ENCODE results near the gene ZNF100.

Gene ZNF100

GRCh38 chr19:21691661-21692060, 75.7 kb downstream of the ZNF100 start:
- H3K18ac ChIP-seq (ENCODE audit: low read length): no peak overlapping the region
- H3K79me1 ChIP-seq (ENCODE audit: low read length): no peaks in the 10 kb centered on the region
- no peak overlapping the region for H4K8ac ChIP-seq (ENCODE audit: low read depth, low read length)
- DNase-seq: no peak
- no peak overlapping the region for H3K27ac ChIP-seq (ENCODE audit: low read depth, low read length)
- H3K9ac ChIP-seq (ENCODE audit: low read length): no peak overlapping the region
- H3K36me3 ChIP-seq (ENCODE audit: control insufficient read depth, insufficient read depth, low read length): no peaks in the 10 kb centered on the region
- no CpG with 5 or more reads among the region's 1 CpG for WGBS (ENCODE audit: extremely low coverage, insufficient coverage, low lambda C conversion rate)
- H3K4me2 ChIP-seq (ENCODE audit: low read length): no peak overlapping the region
- H4K5ac ChIP-seq (ENCODE audit: low read length): no peak overlapping the region
- H2AK5ac ChIP-seq (ENCODE audit: low read length): no peak overlapping the region
- H2BK15ac ChIP-seq (replicated peaks; ENCODE audit: low read depth): no peak overlapping the region
- no peak overlapping the region for H2BK120ac ChIP-seq (ENCODE audit: low read depth, low read length)
- H3K23ac ChIP-seq (ENCODE audit: low read length): no peak overlapping the region
- no peak overlapping the region for H3K56ac ChIP-seq (ENCODE audit: low read length)
- no peaks in the 10 kb centered on the region for H3K4me1 ChIP-seq (ENCODE audit: control insufficient read depth, low read depth, low read length)
- H3K4ac ChIP-seq (ENCODE audit: low read depth, low read length): no peak overlapping the region
- H3K4me3 ChIP-seq (ENCODE audit: low read length): no peak overlapping the region
- H3K27me3 ChIP-seq (ENCODE audit: insufficient read depth, low read length, poor library complexity): no peaks in the 10 kb centered on the region
- H3K79me2 ChIP-seq (ENCODE audit: control insufficient read depth, insufficient read depth, low read length): no peaks in the 10 kb centered on the region
- no peak overlapping the region for H2BK5ac ChIP-seq (ENCODE audit: low read length)

- Histone ChIP-seq H3K79me1 (ENCODE audit: low read length) (no peaks in the 10 kb centered on the region), H4K8ac (ENCODE audit: low read depth, low read length) (no peak overlapping the region), H2BK120ac (ENCODE audit: low read depth, low read length) (no peak overlapping the region), H3K27me3 (ENCODE audit: insufficient read depth, low read length, poor library complexity) (no peaks in the 10 kb centered on the region), H3K18ac (ENCODE audit: low read length) (no peak overlapping the region), H3K56ac (ENCODE audit: low read length) (no peak overlapping the region), H3K4me3 (ENCODE audit: low read length) (no peak overlapping the region), H2AK5ac (ENCODE audit: low read length) (no peak overlapping the region), H2BK15ac (replicated peaks; ENCODE audit: low read depth) (no peak overlapping the region), H4K5ac (ENCODE audit: low read length) (no peak overlapping the region), H2BK5ac (ENCODE audit: low read length) (no peak overlapping the region), H3K9ac (ENCODE audit: low read length) (no peak overlapping the region), H3K4ac (ENCODE audit: low read depth, low read length) (no peak overlapping the region), H3K4me2 (ENCODE audit: low read length) (no peak overlapping the region), H3K79me2 (ENCODE audit: control insufficient read depth, insufficient read depth, low read length) (no peaks in the 10 kb centered on the region), H3K4me1 (ENCODE audit: control insufficient read depth, low read depth, low read length) (no peaks in the 10 kb centered on the region), H3K27ac (ENCODE audit: low read depth, low read length) (no peak overlapping the region), H3K23ac (ENCODE audit: low read length) (no peak overlapping the region), H3K36me3 (ENCODE audit: control insufficient read depth, insufficient read depth, low read length) (no peaks in the 10 kb centered on the region)
- no CpG with 5 or more reads among the region's 3 CpGs for WGBS (ENCODE audit: extremely low coverage, insufficient coverage, low lambda C conversion rate)
- no peak for DNase-seq
Observed at GRCh38 chr19:21688464-21688863, 78.9 kb downstream of the ZNF100 start.

GRCh38 chr19:21680671-21681070, 86.7 kb downstream of the ZNF100 start:
- H3K9ac ChIP-seq (ENCODE audit: low read length): no peak overlapping the region
- no peak overlapping the region for H3K4ac ChIP-seq (ENCODE audit: low read depth, low read length)
- no peaks in the 10 kb centered on the region for H3K79me2 ChIP-seq (ENCODE audit: control insufficient read depth, insufficient read depth, low read length)
- H3K36me3 ChIP-seq (ENCODE audit: control insufficient read depth, insufficient read depth, low read length): no peaks in the 10 kb centered on the region
- no peak overlapping the region for H3K27ac ChIP-seq (ENCODE audit: low read depth, low read length)
- H3K79me1 ChIP-seq (ENCODE audit: low read length): no peaks in the 10 kb centered on the region
- no peak overlapping the region for H2BK120ac ChIP-seq (ENCODE audit: low read depth, low read length)
- H3K4me1 ChIP-seq (ENCODE audit: control insufficient read depth, low read depth, low read length): no peaks in the 10 kb centered on the region
- H3K23ac ChIP-seq (ENCODE audit: low read length): no peak overlapping the region
- no peak overlapping the region for H3K18ac ChIP-seq (ENCODE audit: low read length)
- no peak overlapping the region for H3K4me2 ChIP-seq (ENCODE audit: low read length)
- H4K8ac ChIP-seq (ENCODE audit: low read depth, low read length): no peak overlapping the region
- no peaks in the 10 kb centered on the region for H3K27me3 ChIP-seq (ENCODE audit: insufficient read depth, low read length, poor library complexity)
- H2BK15ac ChIP-seq (replicated peaks; ENCODE audit: low read depth): no peak overlapping the region
- no peak for DNase-seq
- no peak overlapping the region for H2BK5ac ChIP-seq (ENCODE audit: low read length)
- H4K5ac ChIP-seq (ENCODE audit: low read length): no peak overlapping the region
- WGBS (ENCODE audit: extremely low coverage, insufficient coverage, low lambda C conversion rate): no CpG with 5 or more reads among the region's 3 CpGs
- H3K56ac ChIP-seq (ENCODE audit: low read length): no peak overlapping the region
- no peak overlapping the region for H3K4me3 ChIP-seq (ENCODE audit: low read length)
- no peak overlapping the region for H2AK5ac ChIP-seq (ENCODE audit: low read length)

- Histone ChIP-seq H2AK5ac (ENCODE audit: low read length) (no peak overlapping the region), H2BK120ac (ENCODE audit: low read depth, low read length) (no peak overlapping the region), H3K79me2 (ENCODE audit: control insufficient read depth, insufficient read depth, low read length) (no peaks in the 10 kb centered on the region), H3K36me3 (ENCODE audit: control insufficient read depth, insufficient read depth, low read length) (no peaks in the 10 kb centered on the region), H3K4me1 (ENCODE audit: control insufficient read depth, low read depth, low read length) (no peaks in the 10 kb centered on the region), H3K18ac (ENCODE audit: low read length) (no peak overlapping the region), H2BK15ac (replicated peaks; ENCODE audit: low read depth) (no peak overlapping the region), H3K4me3 (ENCODE audit: low read length) (no peak overlapping the region), H2BK5ac (ENCODE audit: low read length) (no peak overlapping the region), H4K8ac (ENCODE audit: low read depth, low read length) (no peak overlapping the region), H3K4ac (ENCODE audit: low read depth, low read length) (no peak overlapping the region), H4K5ac (ENCODE audit: low read length) (no peak overlapping the region), H3K9ac (ENCODE audit: low read length) (no peak overlapping the region), H3K4me2 (ENCODE audit: low read length) (no peak overlapping the region), H3K56ac (ENCODE audit: low read length) (no peak overlapping the region), H3K27ac (ENCODE audit: low read depth, low read length) (no peak overlapping the region), H3K27me3 (ENCODE audit: insufficient read depth, low read length, poor library complexity) (no peaks in the 10 kb centered on the region), H3K79me1 (ENCODE audit: low read length) (no peaks in the 10 kb centered on the region), H3K23ac (ENCODE audit: low read length) (no peak overlapping the region)
- WGBS (ENCODE audit: extremely low coverage, insufficient coverage, low lambda C conversion rate): no CpG with 5 or more reads among the region's 5 CpGs
- DNase-seq: no peak
Observed at GRCh38 chr19:21680026-21680425, 87.4 kb downstream of the ZNF100 start.

DNA sequence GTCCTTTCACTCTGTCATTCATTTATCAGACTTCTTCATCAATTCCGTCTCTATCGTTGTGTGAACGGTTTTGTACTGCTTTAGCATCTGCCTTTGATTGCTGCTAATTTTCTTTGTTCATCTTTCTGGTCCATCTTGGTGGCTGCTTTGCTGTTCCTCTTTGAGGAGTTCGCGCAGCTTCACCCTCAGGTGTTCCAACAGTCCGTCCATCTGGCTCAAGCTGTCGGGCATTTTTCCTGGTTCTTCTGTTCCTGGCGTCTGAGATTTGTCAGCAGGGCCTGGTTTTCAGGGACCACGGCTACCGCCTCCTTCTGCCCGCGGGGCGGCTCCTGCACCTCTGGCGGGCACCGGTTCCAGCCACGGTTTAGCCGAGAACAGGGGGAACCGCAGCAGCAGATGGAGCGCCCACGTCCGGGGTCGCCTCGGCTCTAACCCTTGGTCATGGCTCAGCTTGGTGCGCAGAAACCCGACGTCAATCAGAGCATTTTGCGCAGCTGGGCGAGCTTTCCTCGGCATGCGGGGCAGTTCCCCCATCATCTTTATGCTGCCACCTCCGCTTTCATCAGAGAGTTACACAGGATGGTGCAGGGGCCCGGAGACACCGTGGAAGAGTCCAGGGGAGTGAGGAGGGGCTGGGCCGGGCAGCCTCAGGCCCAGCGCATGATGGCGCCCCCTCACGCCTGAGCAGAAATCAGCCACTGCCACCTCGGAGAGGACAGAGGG, 89.5 kb downstream of the ZNF100 start:
- H3K4me2 ChIP-seq (ENCODE audit: low read length): no peak overlapping the region
- no peak overlapping the region for H3K18ac ChIP-seq (ENCODE audit: low read length)
- no peak overlapping the region for H2AK5ac ChIP-seq (ENCODE audit: low read length)
- no peak overlapping the region for H2BK15ac ChIP-seq (replicated peaks; ENCODE audit: low read depth)
- H3K27ac ChIP-seq (ENCODE audit: low read depth, low read length): no peak overlapping the region
- H3K36me3 ChIP-seq (ENCODE audit: control insufficient read depth, insufficient read depth, low read length): no peaks in the 10 kb centered on the region
- H2BK5ac ChIP-seq (ENCODE audit: low read length): no peak overlapping the region
- H3K23ac ChIP-seq (ENCODE audit: low read length): no peak overlapping the region
- no peak for DNase-seq
- no peaks in the 10 kb centered on the region for H3K4me1 ChIP-seq (ENCODE audit: control insufficient read depth, low read depth, low read length)
- no CpG with 5 or more reads among the region's 38 CpGs for WGBS (ENCODE audit: extremely low coverage, insufficient coverage, low lambda C conversion rate)
- no peak overlapping the region for H3K4ac ChIP-seq (ENCODE audit: low read depth, low read length)
- H3K9ac ChIP-seq (ENCODE audit: low read length): no peak overlapping the region
- no peak overlapping the region for H3K4me3 ChIP-seq (ENCODE audit: low read length)
- H2BK120ac ChIP-seq (ENCODE audit: low read depth, low read length): no peak overlapping the region
- H3K27me3 ChIP-seq (ENCODE audit: insufficient read depth, low read length, poor library complexity): no peaks in the 10 kb centered on the region
- no peak overlapping the region for H4K5ac ChIP-seq (ENCODE audit: low read length)
- no peak overlapping the region for H4K8ac ChIP-seq (ENCODE audit: low read depth, low read length)
- H3K79me1 ChIP-seq (ENCODE audit: low read length): no peaks in the 10 kb centered on the region
- H3K56ac ChIP-seq (ENCODE audit: low read length): no peak overlapping the region
- H3K79me2 ChIP-seq (ENCODE audit: control insufficient read depth, insufficient read depth, low read length): no peaks in the 10 kb centered on the region

- no peaks in the 10 kb centered on the region for H3K79me1 ChIP-seq (ENCODE audit: low read length)
- H3K23ac ChIP-seq (ENCODE audit: low read length): no peak overlapping the region
- no peak overlapping the region for H3K4me3 ChIP-seq (ENCODE audit: low read length)
- no peak overlapping the region for H3K9ac ChIP-seq (ENCODE audit: low read length)
- H3K4ac ChIP-seq (ENCODE audit: low read depth, low read length): no peak overlapping the region
- no peak overlapping the region for H2AK5ac ChIP-seq (ENCODE audit: low read length)
- H3K79me2 ChIP-seq (ENCODE audit: control insufficient read depth, insufficient read depth, low read length): no peaks in the 10 kb centered on the region
- H4K5ac ChIP-seq (ENCODE audit: low read length): no peak overlapping the region
- no peak overlapping the region for H4K8ac ChIP-seq (ENCODE audit: low read depth, low read length)
- no peak for DNase-seq
- H2BK15ac ChIP-seq (replicated peaks; ENCODE audit: low read depth): no peak overlapping the region
- H3K4me1 ChIP-seq (ENCODE audit: control insufficient read depth, low read depth, low read length): no peaks in the 10 kb centered on the region
- H3K4me2 ChIP-seq (ENCODE audit: low read length): no peak overlapping the region
- H3K56ac ChIP-seq (ENCODE audit: low read length): no peak overlapping the region
- no peak overlapping the region for H2BK5ac ChIP-seq (ENCODE audit: low read length)
- no peak overlapping the region for H3K18ac ChIP-seq (ENCODE audit: low read length)
- H3K36me3 ChIP-seq (ENCODE audit: control insufficient read depth, insufficient read depth, low read length): no peaks in the 10 kb centered on the region
- H3K27ac ChIP-seq (ENCODE audit: low read depth, low read length): no peak overlapping the region
- no CpG with 5 or more reads among the region's 1 CpG for WGBS (ENCODE audit: extremely low coverage, insufficient coverage, low lambda C conversion rate)
- no peaks in the 10 kb centered on the region for H3K27me3 ChIP-seq (ENCODE audit: insufficient read depth, low read length, poor library complexity)
- H2BK120ac ChIP-seq (ENCODE audit: low read depth, low read length): no peak overlapping the region
Observed at GRCh38 chr19:21674454-21674853, 92.9 kb downstream of the ZNF100 start.

Data from mesendoderm (in vitro differentiated cells).